Small intestine (tissue), 7 donors: ENCODE results near the gene CGNL1. TPM values are rescaled to one million over a fixed set of nuclear protein-coding genes. Genes with fewer than 3 reads are reported as not detected.

ENCODE experiments used
- DNase-seq, 2 donors: peaks; one replicate each; pipeline versions ENCODE4 v3.0.0 to v3.0.0-alpha.2; 2013
- FAIRE-seq: peaks from 2 replicates; lab custom pipeline; 2012; peaks lifted over from hg19 to GRCh38; lab: Jason Lieb, UNC
- H3K27ac ChIP-seq, 3 donors: one replicate each; pipeline ENCODE4 v1.5.1; 2013; ENCODE audit warnings: low read length in 2 of 3, mild to moderate bottlenecking in 2 of 3, control low read depth in 1 of 3, inconsistent platforms in 1 of 3, low read depth in 1 of 3, moderate library complexity in 1 of 3
- H3K27me3 ChIP-seq, 3 donors: one replicate each; pipeline ENCODE4 v1.6.1; 2013; ENCODE audit warnings: low read length in 3 of 3, inconsistent platforms in 1 of 3; ENCODE audit not compliant: control insufficient read depth in 3 of 3, insufficient read depth in 3 of 3
- H3K36me3 ChIP-seq, 3 donors: one replicate each; pipeline ENCODE4 v1.6.1; 2013; ENCODE audit warnings: low read length in 3 of 3, inconsistent platforms in 1 of 3, low read depth in 1 of 3, mild to moderate bottlenecking in 1 of 3, moderate library complexity in 1 of 3; ENCODE audit not compliant: control insufficient read depth in 3 of 3, insufficient read depth in 2 of 3
- H3K4me1 ChIP-seq, 3 donors: one replicate each; pipeline ENCODE4 v1.6.1; 2013; ENCODE audit warnings: low read length in 2 of 3, inconsistent platforms in 1 of 3, low read depth in 1 of 3, mild to moderate bottlenecking in 1 of 3, moderate library complexity in 1 of 3; ENCODE audit not compliant: control insufficient read depth in 3 of 3, insufficient read depth in 2 of 3
- H3K4me3 ChIP-seq, 3 donors: one replicate each; pipeline ENCODE4 v1.5.1; 2013; ENCODE audit warnings: low read length in 3 of 3, control low read depth in 1 of 3, inconsistent platforms in 1 of 3, low read depth in 1 of 3, mild to moderate bottlenecking in 1 of 3, moderate library complexity in 1 of 3
- H3K9me3 ChIP-seq, 2 donors: one replicate each; pipeline ENCODE4 v1.6.1; 2013; ENCODE audit warnings: low read depth in 1 of 2, low read length in 1 of 2; ENCODE audit not compliant: control insufficient read depth in 2 of 2, insufficient read depth in 1 of 2
- WGBS, 3 donors: extraction: QIAGEN DNeasy Blood & Tissue Kit; methylation state at CpG; one replicate each; pipeline ENCODE4 v1.1.7; 2013; 5-methylcytosine and 5-hydroxymethylcytosine counted together
- polyA plus RNA-seq, 4 donors: library from polyadenylated mRNA; stranded (reverse) in 3 of 4; unstranded in 1 of 4; fragments of 200-250 nt in 3 of 4; fragments of 120-200 nt in 1 of 4; gene quantifications; one replicate each; pipeline versions ENCODE4 v1.2.1 to v1.2.3, GENCODE V29; 2013
- donor health status: healthy with polysubstance abuse.
- donor health status: control.
- donor health status: control.
- donor health status: Bipolar disorder and iron deficiency.
- donor health status: healthy.

Gene CGNL1
- polyA plus RNA-seq, 4 donors, result 0.81 to 5.1 (median 1.9) TPM

GRCh38 chr15:57423599-57424140 is 47.4 kb downstream of the CGNL1 start:
- peaks cover 0 to 3% of the 10 kb centered on the region in 2 donors for H3K9me3 ChIP-seq
- no peak for DNase-seq
- no peak overlapping the region for H3K27ac ChIP-seq
- no peak for FAIRE-seq
- H3K4me1 ChIP-seq, result peaks cover 0 to 5% (median 0%) of the 10 kb centered on the region in 3 donors
- no peak overlapping the region for H3K4me3 ChIP-seq
- no peaks in the 10 kb centered on the region for H3K27me3 ChIP-seq
- H3K36me3 ChIP-seq, result no peaks in the 10 kb centered on the region
- 87 to 90% (median 89%) methylated on average over 15 of the region's 15 CpGs for WGBS, 3 donors

GRCh38 chr15:57424628-57425405 is 48.5 kb downstream of the CGNL1 start:
- Histone ChIP-seq H3K9me3 (peaks cover 0 to 3% of the 10 kb centered on the region in 2 donors), H3K4me3 (no peak overlapping the region), H3K36me3 (no peaks in the 10 kb centered on the region), H3K27ac (no peak overlapping the region), H3K27me3 (no peaks in the 10 kb centered on the region), H3K4me1 (peaks cover 0 to 5% (median 0%) of the 10 kb centered on the region in 3 donors)
- FAIRE-seq (no peak), DNase-seq (no peak)
- 84 to 91% (median 87%) methylated on average over 6 of the region's 6 CpGs for WGBS, 3 donors

- Histone ChIP-seq H3K9me3 (peaks cover 0 to 3% of the 10 kb centered on the region in 2 donors), H3K4me1 (peaks cover 0 to 5% (median 0%) of the 10 kb centered on the region in 3 donors), H3K27me3 (no peaks in the 10 kb centered on the region), H3K27ac (no peak overlapping the region), H3K4me3 (no peak overlapping the region), H3K36me3 (no peaks in the 10 kb centered on the region)
- DNase-seq (no peak), FAIRE-seq (no peak)
- WGBS, 3 donors, result 60 to 63% (median 61%) methylated on average over 3 of the region's 3 CpGs
Measured at GRCh38 chr15:57425842-57426241, 49.5 kb downstream of the CGNL1 start.

- H3K4me3 ChIP-seq, result no peak overlapping the region
- H3K27ac ChIP-seq, result peak overlapping the region in 1 of 3 donors; percentile 4
- H3K27me3 ChIP-seq, result no peaks in the 10 kb centered on the region
- no peak for FAIRE-seq
- no peaks in the 10 kb centered on the region for H3K36me3 ChIP-seq
- H3K9me3 ChIP-seq, result no peaks in the 10 kb centered on the region
- H3K4me1 ChIP-seq, result peaks cover 0 to 11% (median 4%) of the 10 kb centered on the region in 3 donors
- 55 to 60% (median 58%) methylated on average over 9 of the region's 9 CpGs for WGBS, 3 donors
- peak; percentile 11 to 42 for DNase-seq
Measured at GRCh38 chr15:57427367-57427821, 51.1 kb downstream of the CGNL1 start.

- FAIRE-seq (no peak), DNase-seq (peak; percentile 10 to 64)
- WGBS, 3 donors, result 64 to 75% (median 70%) methylated on average over 12 of the region's 12 CpGs
- H3K4me3 ChIP-seq, result no peak overlapping the region
- no peaks in the 10 kb centered on the region for H3K27me3 ChIP-seq
- H3K36me3 ChIP-seq, result no peaks in the 10 kb centered on the region
- no peaks in the 10 kb centered on the region for H3K9me3 ChIP-seq
- H3K4me1 ChIP-seq, result peaks cover 0 to 10% (median 4%) of the 10 kb centered on the region in 3 donors
- peak overlapping the region in 2 of 3 donors; percentile 52 to 66 for H3K27ac ChIP-seq
Measured at GRCh38 chr15:57432141-57432741, 55.9 kb downstream of the CGNL1 start.

GRCh38 chr15:57436166-57436565 is 59.9 kb downstream of the CGNL1 start:
- Histone ChIP-seq H3K4me3 (no peak overlapping the region), H3K36me3 (no peaks in the 10 kb centered on the region), H3K27me3 (no peaks in the 10 kb centered on the region), H3K4me1 (peaks cover 0 to 17% (median 7%) of the 10 kb centered on the region in 3 donors), H3K27ac (no peak overlapping the region), H3K9me3 (no peaks in the 10 kb centered on the region)
- FAIRE-seq (no peak), DNase-seq (no peak)
- WGBS, 3 donors, result 75 to 86% (median 76%) methylated on average over 1 of the region's 1 CpG

GRCh38 chr15:57436961-57437360 is 60.7 kb downstream of the CGNL1 start:
- Histone ChIP-seq H3K4me1 (peaks cover 0 to 18% (median 5%) of the 10 kb centered on the region in 3 donors), H3K9me3 (no peaks in the 10 kb centered on the region), H3K27ac (no peak overlapping the region), H3K36me3 (no peaks in the 10 kb centered on the region), H3K27me3 (no peaks in the 10 kb centered on the region), H3K4me3 (no peak overlapping the region)
- FAIRE-seq, result no peak
- DNase-seq, result no peak
- WGBS, 3 donors, result 60 to 80% (median 61%) methylated on average over 2 of the region's 2 CpGs

- H3K4me1 ChIP-seq, result peaks cover 0 to 12% (median 3%) of the 10 kb centered on the region in 3 donors
- DNase-seq (no peak), FAIRE-seq (no peak)
- H3K36me3 ChIP-seq, result no peaks in the 10 kb centered on the region
- no peaks in the 10 kb centered on the region for H3K9me3 ChIP-seq
- no peaks in the 10 kb centered on the region for H3K27me3 ChIP-seq
- no peak overlapping the region for H3K4me3 ChIP-seq
- H3K27ac ChIP-seq, result no peak overlapping the region
- 72 to 75% (median 75%) methylated on average over 3 of the region's 3 CpGs for WGBS, 3 donors
Measured at GRCh38 chr15:57437564-57437963, 61.3 kb downstream of the CGNL1 start.
